ENCODE results near the gene LRRK1. TPM values are rescaled to one million over a fixed set of nuclear protein-coding genes. Genes with fewer than 3 reads are reported as not detected.

Gene LRRK1
- total and polyA plus RNA-seq, 2 experiments from 2014 or later = 2.6 to 4.5 TPM

- H3K4me1 ChIP-seq (ENCODE audit: insufficient read depth) = no peaks in the 10 kb centered on the region; the same call in 1 of the 2 replicates
- no peak overlapping the region for H3K4me3 Mint-ChIP-seq
- H3K27ac Mint-ChIP-seq = no peak overlapping the region
- H3K4me3 ChIP-seq = no peak overlapping the region
- peaks cover 7% of the 10 kb centered on the region for H3K4me1 Mint-ChIP-seq
- no peak for DNase-seq (ENCODE audit: low spot score)
- ATAC-seq = no peak
- TF ChIP-seq ETS1 (IDR thresholded peaks at IDR 0.05) = no peak
- no peaks in the 10 kb centered on the region for H3K9me3 Mint-ChIP-seq
- no peaks in the 10 kb centered on the region for H3K36me3 Mint-ChIP-seq (ENCODE audit: low read depth)
- no peak overlapping the region for H2AFZ ChIP-seq
- H3F3A ChIP-seq (replicated peaks; ENCODE audit: low read depth) = no peaks in the 10 kb centered on the region
- H3K27me3 Mint-ChIP-seq (ENCODE audit: insufficient read depth, low read depth, poor library complexity) = no peaks in the 10 kb centered on the region
- H3K4me2 ChIP-seq = no peak overlapping the region
- no peaks in the 10 kb centered on the region for H3K79me2 ChIP-seq (replicated peaks; ENCODE audit: insufficient read depth)
- peaks cover 7% of the 10 kb centered on the region; the same call in 1 of the 2 replicates for H3K9me2 ChIP-seq (ENCODE audit: insufficient read depth)
- no peaks in the 10 kb centered on the region for H3K27me3 ChIP-seq (ENCODE audit: insufficient read depth)
- no peaks in the 10 kb centered on the region for H3K36me3 ChIP-seq (ENCODE audit: insufficient read depth)
- H4K20me1 ChIP-seq (replicated peaks; ENCODE audit: insufficient read depth) = no peaks in the 10 kb centered on the region
- no peak overlapping the region for H3K27ac ChIP-seq (ENCODE audit: low read depth)
Measured at GRCh38 chr15:100987143-100987542, 68.0 kb downstream of the LRRK1 start.

GRCh38 chr15:100988297-100988696, 69.1 kb downstream of the LRRK1 start:
- ATAC-seq = no peak
- no peak overlapping the region for H3K4me3 ChIP-seq
- no peak for TF ChIP-seq CREB1 (CRISPR knock-in tag; IDR thresholded peaks at IDR 0.05; ENCODE audit: low read depth)
- TF ChIP-seq JUNB (IDR thresholded peaks at IDR 0.05; ENCODE audit: unreplicated experiment) = no peak
- no peak for TF ChIP-seq CTCF (conservative IDR thresholded peaks at IDR 0.05; ENCODE audit: low read depth in 2 of 2)
- TF ChIP-seq ETS1 (IDR thresholded peaks at IDR 0.05) = no peak
- no peak for TF ChIP-seq NANOG (IDR thresholded peaks at IDR 0.05; ENCODE audit: borderline replicate concordance)
- no peak for TF ChIP-seq EZH2phosphoT487 (IDR thresholded peaks at IDR 0.05; ENCODE audit: unreplicated experiment)
- TF ChIP-seq ZNF114 (CRISPR knock-in tag; IDR thresholded peaks at IDR 0.05) = no peak
- no peak for TF ChIP-seq REST (IDR thresholded peaks at IDR 0.05; ENCODE audit: unreplicated experiment)

More at GRCh38 chr15:100988297-100988696, 69.1 kb downstream of the LRRK1 start:
- H3K36me3 ChIP-seq (ENCODE audit: insufficient read depth) = no peaks in the 10 kb centered on the region
- DNase-seq (ENCODE audit: low spot score) = no peak
- no peaks in the 10 kb centered on the region for H3K9me3 Mint-ChIP-seq
- peaks cover 7% of the 10 kb centered on the region for H3K4me1 Mint-ChIP-seq
- no peak overlapping the region for H2AFZ ChIP-seq
- H3K4me3 Mint-ChIP-seq = no peak overlapping the region
- H3K9me2 ChIP-seq (ENCODE audit: insufficient read depth) = no peaks in the 10 kb centered on the region
- no peaks in the 10 kb centered on the region for H3K27me3 ChIP-seq (ENCODE audit: insufficient read depth)
- no peaks in the 10 kb centered on the region for H3K27me3 Mint-ChIP-seq (ENCODE audit: insufficient read depth, low read depth, poor library complexity)
- no peaks in the 10 kb centered on the region for H3K79me2 ChIP-seq (replicated peaks; ENCODE audit: insufficient read depth)
- no peak overlapping the region for H3K4me2 ChIP-seq
- no peak overlapping the region for H3K27ac ChIP-seq (ENCODE audit: low read depth)
- no peaks in the 10 kb centered on the region for H3F3A ChIP-seq (replicated peaks; ENCODE audit: low read depth)
- no peaks in the 10 kb centered on the region for H4K20me1 ChIP-seq (replicated peaks; ENCODE audit: insufficient read depth)
- H3K27ac Mint-ChIP-seq = no peak overlapping the region
- no peaks in the 10 kb centered on the region; the same call in 1 of the 2 replicates for H3K4me1 ChIP-seq (ENCODE audit: insufficient read depth)
- H3K36me3 Mint-ChIP-seq (ENCODE audit: low read depth) = no peaks in the 10 kb centered on the region

All from GM23338 (cell line).